SK-N-SH (cell line): ENCODE measurements around the gene ORC5. TPM values are rescaled to one million over a fixed set of nuclear protein-coding genes. Genes with fewer than 3 reads are reported as not detected.
A peak's percentile ranks its signal among the peaks of the same experiment; 100 is the strongest.

ENCODE experiments used
- CTCF ChIA-PET: fragments of 300-600, 350-600 bp; formaldehyde crosslinking; extraction: SDS; loops from one replicate; lab custom pipeline; 2021; lab: Yijun Ruan, JAX
- POLR2A ChIA-PET: fragments of 350-600 bp; sonication (Branson Sonifier 250); formaldehyde crosslinking; extraction: SDS; loops from one replicate; lab custom pipeline; 2020; ENCODE audit warnings: antibody characterized with exemption, inconsistent platforms; lab: Yijun Ruan, JAX
- DNase-seq: peaks from one replicate; pipeline ENCODE4 v3.0.0; 2012
- H2AFZ ChIP-seq: fragments of 200-600 bp; sonication (generic); 2 replicates; pipeline ENCODE4 v1.8.1; 2016; ENCODE audit warnings: antibody characterized with exemption, mild to moderate bottlenecking, low read depth
- H3F3A ChIP-seq: fragments of 200-600 bp; sonication (generic); replicated peaks from 2 replicates; pipeline ENCODE3; 2016; ENCODE audit warnings: antibody characterized with exemption, mild to moderate bottlenecking; ENCODE audit not compliant: insufficient read depth
- H3K27ac ChIP-seq, 2 experiments: fragments of 200-500 bp in 1 of 2; fragments of 200-600 bp in 1 of 2; sonication (Bioruptor generic) in 1 of 2; sonication (generic), shearing (Covaris generic) in 1 of 2; 2 replicates each; pipeline versions ENCODE4 v1.5.1 to v1.6.1; 2014 to 2016; ENCODE audit warnings: low read depth in 2 of 2, inconsistent platforms in 1 of 2, low read length in 1 of 2, mild to moderate bottlenecking in 1 of 2, mixed read lengths in 1 of 2
- H3K27me3 ChIP-seq: fragments of 200-600 bp; sonication (generic), shearing (Covaris generic); 2 replicates; pipeline ENCODE4 v1.6.1; 2016; ENCODE audit warnings: mixed run types; ENCODE audit not compliant: insufficient read depth
- H3K36me3 ChIP-seq, 2 experiments: fragments of 200-500 bp in 1 of 2; fragments of 200-600 bp in 1 of 2; sonication (Bioruptor generic) in 1 of 2; sonication (generic) in 1 of 2; replicated peaks in 1 of 2; 2 replicates each; pipeline versions ENCODE3 to v1.5.1; 2014 to 2016; ENCODE audit warnings: low read length in 1 of 2, mild to moderate bottlenecking in 1 of 2; ENCODE audit not compliant: insufficient read depth in 2 of 2, control insufficient read depth in 1 of 2
- H3K4me1 ChIP-seq, 2 experiments: fragments of 200-500 bp in 1 of 2; fragments of 200-600 bp in 1 of 2; sonication (Bioruptor generic) in 1 of 2; sonication (generic), shearing (Covaris generic) in 1 of 2; 2 replicates each; pipeline versions ENCODE4 v1.5.1 to v1.6.1; 2014 to 2016; ENCODE audit warnings: low read depth in 1 of 2, low read length in 1 of 2, mixed run types in 1 of 2; ENCODE audit not compliant: insufficient read depth in 2 of 2, control insufficient read depth in 1 of 2
- H3K4me2 ChIP-seq: fragments of 200-600 bp; sonication (generic), shearing (Covaris generic); 2 replicates; pipeline ENCODE4 v1.6.1; 2017; ENCODE audit warnings: mixed run types
- H3K4me3 ChIP-seq, 2 experiments: fragments of 200-500 bp in 1 of 2; fragments of 200-600 bp in 1 of 2; sonication (Bioruptor generic) in 1 of 2; sonication (generic), shearing (Covaris generic) in 1 of 2; 2 replicates each; pipeline versions ENCODE4 v1.5.1 to v1.8.1; 2014 to 2016; ENCODE audit warnings: low read depth in 2 of 2, inconsistent platforms in 1 of 2, low read length in 1 of 2, mild to moderate bottlenecking in 1 of 2, mixed read lengths in 1 of 2, moderate library complexity in 1 of 2
- H3K79me2 ChIP-seq: fragments of 200-600 bp; sonication (generic); 2 replicates; pipeline ENCODE4 v1.8.1; 2017; ENCODE audit warnings: mild to moderate bottlenecking; ENCODE audit not compliant: insufficient read depth
- H3K9ac ChIP-seq: fragments of 200-600 bp; sonication (generic); 2 replicates; pipeline ENCODE4 v1.6.1; 2017; ENCODE audit warnings: mixed run types
- H3K9me2 ChIP-seq: fragments of 200-600 bp; sonication (generic); 2 replicates; pipeline ENCODE4 v1.6.1; 2017; ENCODE audit warnings: mixed run types
- H3K9me3 ChIP-seq: fragments of 200-600 bp; sonication (generic); 2 replicates; pipeline ENCODE4 v1.6.1; 2017; ENCODE audit warnings: mixed run types, mild to moderate bottlenecking, moderate library complexity
- H4K20me1 ChIP-seq: fragments of 200-600 bp; sonication (generic); 2 replicates; pipeline ENCODE4 v1.6.1; 2017; ENCODE audit warnings: mild to moderate bottlenecking, mixed run types; ENCODE audit not compliant: insufficient read depth
- CHD2 ChIP-seq: fragments of 150-350 bp; IDR thresholded peaks from 2 replicates; pipeline ENCODE4 v1.6.1; 2018; ENCODE audit warnings: low read length; ENCODE audit not compliant: partially characterized antibody
- ELF1 ChIP-seq: IDR thresholded peaks from 2 replicates; pipeline ENCODE4 v1.4.0; 2012
- EP300 ChIP-seq, 2 experiments: IDR thresholded peaks; 2 replicates each; pipeline versions ENCODE4 v1.4.0 to v1.6.1; 2012; ENCODE audit warnings: borderline replicate concordance in 1 of 2, low read depth in 1 of 2, low read length in 1 of 2
- EZH2phosphoT487 ChIP-seq: fragments of 200-600 bp; sonication (generic); IDR thresholded peaks from 2 replicates; pipeline ENCODE4 v1.6.1; 2017; ENCODE audit warnings: low read depth, mixed run types, mild to moderate bottlenecking, antibody characterized with exemption, moderate library complexity, borderline replicate concordance
- FOXJ3 ChIP-seq: sonication (generic); formaldehyde crosslinking; IDR thresholded peaks from 2 replicates; pipeline ENCODE4 v1.5.1; 2020; ENCODE audit warnings: mild to moderate bottlenecking, missing genetic modification reagents
- FOXM1 ChIP-seq: IDR thresholded peaks from 2 replicates; pipeline ENCODE4 v1.4.0; 2012; ENCODE audit warnings: low read depth, mild to moderate bottlenecking
- GABPA ChIP-seq: IDR thresholded peaks from 2 replicates; pipeline ENCODE4 v1.4.0; 2012; ENCODE audit warnings: low read depth, mild to moderate bottlenecking
- GATA2 ChIP-seq: sonication (generic); formaldehyde crosslinking; IDR thresholded peaks from 2 replicates; pipeline ENCODE4 v1.5.0; 2020; ENCODE audit warnings: mild to moderate bottlenecking, missing genetic modification reagents
- JUND ChIP-seq: IDR thresholded peaks from 2 replicates; pipeline ENCODE4 v1.4.0; 2012
- MEF2A ChIP-seq: IDR thresholded peaks from 2 replicates; pipeline ENCODE4 v1.4.0; 2012; ENCODE audit warnings: low read depth, borderline replicate concordance
- NFIC ChIP-seq: IDR thresholded peaks from 2 replicates; pipeline ENCODE4 v1.4.0; 2012; ENCODE audit warnings: borderline replicate concordance
- NRF1 ChIP-seq: IDR thresholded peaks from 2 replicates; pipeline ENCODE4 v1.6.1; 2012; ENCODE audit warnings: low read depth, mild to moderate bottlenecking, low read length
- POLR2AphosphoS5 ChIP-seq: IDR thresholded peaks from 2 replicates; pipeline ENCODE4 v1.6.1; 2012; ENCODE audit warnings: low read depth, low read length
- RAD21 ChIP-seq: IDR thresholded peaks from 2 replicates; pipeline ENCODE4 v1.6.1; 2012; ENCODE audit warnings: mild to moderate bottlenecking, low read length
- RCOR1 ChIP-seq: fragments of 150-350 bp; IDR thresholded peaks from 2 replicates; pipeline ENCODE4 v1.6.1; 2017; ENCODE audit warnings: antibody characterized with exemption, low read length
- RFX5 ChIP-seq: IDR thresholded peaks from 2 replicates; pipeline ENCODE4 v1.6.1; 2012; ENCODE audit warnings: mild to moderate bottlenecking, improper control_type of control experiment, low read length
- SIN3A ChIP-seq: IDR thresholded peaks from 2 replicates; pipeline ENCODE4 v1.6.1; 2012; ENCODE audit warnings: low read depth, mild to moderate bottlenecking, low read length, moderate library complexity, borderline replicate concordance
- SMC3 ChIP-seq: IDR thresholded peaks from 2 replicates; pipeline ENCODE4 v1.6.1; 2012; ENCODE audit warnings: low read depth, low read length, improper control_type of control experiment
- TAF1 ChIP-seq: IDR thresholded peaks from 2 replicates; pipeline ENCODE4 v1.6.1; 2012; ENCODE audit warnings: low read depth, mild to moderate bottlenecking, low read length, moderate library complexity, borderline replicate concordance
- TCF12 ChIP-seq: IDR thresholded peaks from 2 replicates; pipeline ENCODE4 v1.4.0; 2012
- TEAD4 ChIP-seq: IDR thresholded peaks from 2 replicates; pipeline ENCODE4 v1.4.0; 2012; ENCODE audit warnings: mild to moderate bottlenecking, borderline replicate concordance; ENCODE audit not compliant: insufficient read depth
- YY1 ChIP-seq: IDR thresholded peaks from 2 replicates; pipeline ENCODE4 v1.4.0; 2012; ENCODE audit warnings: low read depth, mild to moderate bottlenecking
- WGBS: methylation state at CpG from one replicate; pipeline ENCODE4 v1.1.6; 2017; ENCODE audit warnings: low lambda C conversion rate; 5-methylcytosine and 5-hydroxymethylcytosine counted together
- polyA plus RNA-seq, 3 experiments: library from polyadenylated mRNA; depleted of rRNA; stranded (reverse); fragments of >200 nt; gene quantifications; 2 replicates each; pipeline ENCODE4 v1.2.3, GENCODE V29; 2012
- TF ChIP-seq, protein P1 (sequence below): fragments of 150-350 bp; IDR thresholded peaks from 2 replicates; pipeline ENCODE4 v1.6.1; 2017; ENCODE audit warnings: antibody characterized with exemption, low read length, low read depth, borderline replicate concordance
- TF ChIP-seq, protein P2 (sequence below): fragments of 150-350 bp; IDR thresholded peaks from 2 replicates; pipeline ENCODE4 v1.6.1; 2016; ENCODE audit warnings: mild to moderate bottlenecking, low read depth, low read length
- TF ChIP-seq, protein P3 (sequence below): IDR thresholded peaks from 2 replicates; pipeline ENCODE4 v1.4.0; 2012; ENCODE audit warnings: low read depth
- TF ChIP-seq, protein P4 (sequence below): IDR thresholded peaks from 2 replicates; pipeline ENCODE4 v1.4.0; 2012; ENCODE audit warnings: low read depth, borderline replicate concordance
- TF ChIP-seq, protein P5 (sequence below): IDR thresholded peaks from 2 replicates; pipeline ENCODE4 v1.6.1; 2012; ENCODE audit warnings: mild to moderate bottlenecking, low read depth, low read length, moderate library complexity

ORC5 gene
- polyA plus RNA-seq (2012; rRNA removed) = 4.1 and 4.7 TPM in 2 replicates
- 6.3 and 10.0 TPM in 2 replicates for polyA plus RNA-seq (2012; cell fraction: cytosol; rRNA removed)
- 5.3 and 9.1 TPM in 2 replicates for polyA plus RNA-seq (2012; cell fraction: nucleus; rRNA removed)

DNA sequence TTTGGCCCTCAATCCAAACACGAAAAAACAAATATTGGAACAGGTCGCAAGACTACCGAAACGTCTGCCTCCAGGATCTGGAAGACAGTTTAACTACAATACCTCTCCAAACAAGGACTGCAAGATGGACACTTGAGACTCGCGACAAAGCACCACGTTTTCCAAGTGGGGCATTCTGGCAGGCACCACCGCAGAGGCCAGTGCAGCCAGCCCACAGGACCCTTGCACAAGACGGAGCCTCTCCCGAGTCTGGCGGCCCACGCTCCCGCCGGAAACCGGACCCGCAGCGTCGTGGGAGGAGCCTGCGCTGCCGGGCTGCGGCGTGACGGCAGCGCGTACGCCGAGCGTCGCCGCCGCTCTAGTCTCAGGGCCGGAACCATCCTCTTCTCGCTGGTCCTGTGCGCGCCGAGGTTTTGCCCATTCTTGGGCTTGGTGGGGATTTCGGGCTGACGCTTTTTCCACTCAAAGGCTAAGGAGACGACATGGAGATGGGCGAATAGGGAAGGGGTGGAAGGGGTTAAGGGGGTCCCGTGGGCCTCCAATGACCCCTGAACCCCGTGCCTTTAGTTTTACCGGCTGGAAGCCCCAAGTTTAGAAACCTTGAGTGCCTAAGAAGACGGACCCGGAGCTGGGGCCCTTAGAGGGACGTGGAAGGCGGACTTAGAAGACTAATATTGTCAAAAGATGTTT, at the start of gene ORC5:
Gene ORC5 (minus strand): TSS at position 283 of the 690 bp plus-strand sequence. CDS start 109 bp downstream, at position 174.
- Histone ChIP-seq H3F3A (no peaks in the 10 kb centered on the region), H3K27me3 (no peaks in the 10 kb centered on the region), H2AFZ (peak within 1 kb of the TSS; percentile 88), H3K79me2 (peaks cover 48% of the 10 kb centered on the region), H4K20me1 (0 out of 2 replicates have a peak, but pooled peaks cover 5% of the 10 kb centered on the region), H3K9me3 (no peaks in the 10 kb centered on the region), H3K4me2 (peak within 1 kb of the TSS; percentile 87), H3K4me3 (peak within 1 kb of the TSS; percentile 90 to 100), H3K9me2 (no peaks in the 10 kb centered on the region), H3K9ac (peak within 1 kb of the TSS; percentile 79), H3K4me1 (peaks cover 0 to 14% of the 10 kb centered on the region in 2 experiments; a peak in 2 of 4 replicates), H3K27ac (peak within 1 kb of the TSS; percentile 59 to 91), H3K36me3 (peaks cover 13 to 16% of the 10 kb centered on the region in 2 experiments)
- DNase-seq = peak; percentile 96
- ChIA-PET CTCF (interaction anchor here (1.0 to 2.2 kb wide), 5 partner anchors 23 to 712 kb away, joined by 3 to 12 read pairs (median 3); no protein-coding TSS in a partner anchor), POLR2A (interaction anchor here (0.6 kb wide), 1 partner anchor 942 kb away, joined by 3 read pairs; no protein-coding TSS in a partner anchor)
- under 1% methylated on average over 45 of the region's 47 CpGs for WGBS
- no peak for TF ChIP-seq EZH2phosphoT487
- TF ChIP-seq CHD2 = peak; percentile 73
- TF ChIP-seq NRF1 = peak; percentile 50
- TF ChIP-seq, protein P1, sequence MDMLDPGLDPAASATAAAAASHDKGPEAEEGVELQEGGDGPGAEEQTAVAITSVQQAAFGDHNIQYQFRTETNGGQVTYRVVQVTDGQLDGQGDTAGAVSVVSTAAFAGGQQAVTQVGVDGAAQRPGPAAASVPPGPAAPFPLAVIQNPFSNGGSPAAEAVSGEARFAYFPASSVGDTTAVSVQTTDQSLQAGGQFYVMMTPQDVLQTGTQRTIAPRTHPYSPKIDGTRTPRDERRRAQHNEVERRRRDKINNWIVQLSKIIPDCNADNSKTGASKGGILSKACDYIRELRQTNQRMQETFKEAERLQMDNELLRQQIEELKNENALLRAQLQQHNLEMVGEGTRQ = no peak
- TF ChIP-seq, protein P2, sequence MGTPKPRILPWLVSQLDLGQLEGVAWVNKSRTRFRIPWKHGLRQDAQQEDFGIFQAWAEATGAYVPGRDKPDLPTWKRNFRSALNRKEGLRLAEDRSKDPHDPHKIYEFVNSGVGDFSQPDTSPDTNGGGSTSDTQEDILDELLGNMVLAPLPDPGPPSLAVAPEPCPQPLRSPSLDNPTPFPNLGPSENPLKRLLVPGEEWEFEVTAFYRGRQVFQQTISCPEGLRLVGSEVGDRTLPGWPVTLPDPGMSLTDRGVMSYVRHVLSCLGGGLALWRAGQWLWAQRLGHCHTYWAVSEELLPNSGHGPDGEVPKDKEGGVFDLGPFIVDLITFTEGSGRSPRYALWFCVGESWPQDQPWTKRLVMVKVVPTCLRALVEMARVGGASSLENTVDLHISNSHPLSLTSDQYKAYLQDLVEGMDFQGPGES = no peak
- TF ChIP-seq, protein P3, sequence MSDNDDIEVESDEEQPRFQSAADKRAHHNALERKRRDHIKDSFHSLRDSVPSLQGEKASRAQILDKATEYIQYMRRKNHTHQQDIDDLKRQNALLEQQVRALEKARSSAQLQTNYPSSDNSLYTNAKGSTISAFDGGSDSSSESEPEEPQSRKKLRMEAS = peak; percentile 82
- TF ChIP-seq TAF1 = peak; percentile 97
- no peak for TF ChIP-seq FOXJ3 (CRISPR knock-in tag)
- no peak for TF ChIP-seq GATA2 (CRISPR knock-in tag)
- no peak for TF ChIP-seq RFX5
- TF ChIP-seq POLR2AphosphoS5 = peak; percentile 99
- TF ChIP-seq TCF12 = no peak; the same call in 1 of the 2 replicates
- TF ChIP-seq EP300 (IDR thresholded peaks at IDR 0.05; ENCODE audit: borderline replicate concordance in 1 of 2, low read depth in 1 of 2, low read length in 1 of 2) = no peak
- TF ChIP-seq ELF1 = peak; percentile 86
- no peak for TF ChIP-seq YY1
- TF ChIP-seq GABPA = peak; percentile 70
- TF ChIP-seq SIN3A = peak; percentile 78; the same call in 1 of the 2 replicates
- no peak for TF ChIP-seq SMC3
- TF ChIP-seq RCOR1 = no peak
- TF ChIP-seq JUND = no peak
- TF ChIP-seq NFIC = no peak
- TF ChIP-seq MEF2A = no peak
- TF ChIP-seq FOXM1 = no peak
- TF ChIP-seq RAD21 = no peak; the same call in 1 of the 2 replicates
- TF ChIP-seq, protein P4, sequence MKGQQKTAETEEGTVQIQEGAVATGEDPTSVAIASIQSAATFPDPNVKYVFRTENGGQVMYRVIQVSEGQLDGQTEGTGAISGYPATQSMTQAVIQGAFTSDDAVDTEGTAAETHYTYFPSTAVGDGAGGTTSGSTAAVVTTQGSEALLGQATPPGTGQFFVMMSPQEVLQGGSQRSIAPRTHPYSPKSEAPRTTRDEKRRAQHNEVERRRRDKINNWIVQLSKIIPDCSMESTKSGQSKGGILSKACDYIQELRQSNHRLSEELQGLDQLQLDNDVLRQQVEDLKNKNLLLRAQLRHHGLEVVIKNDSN = no peak
- no peak for TF ChIP-seq TEAD4
- TF ChIP-seq, protein P5, sequence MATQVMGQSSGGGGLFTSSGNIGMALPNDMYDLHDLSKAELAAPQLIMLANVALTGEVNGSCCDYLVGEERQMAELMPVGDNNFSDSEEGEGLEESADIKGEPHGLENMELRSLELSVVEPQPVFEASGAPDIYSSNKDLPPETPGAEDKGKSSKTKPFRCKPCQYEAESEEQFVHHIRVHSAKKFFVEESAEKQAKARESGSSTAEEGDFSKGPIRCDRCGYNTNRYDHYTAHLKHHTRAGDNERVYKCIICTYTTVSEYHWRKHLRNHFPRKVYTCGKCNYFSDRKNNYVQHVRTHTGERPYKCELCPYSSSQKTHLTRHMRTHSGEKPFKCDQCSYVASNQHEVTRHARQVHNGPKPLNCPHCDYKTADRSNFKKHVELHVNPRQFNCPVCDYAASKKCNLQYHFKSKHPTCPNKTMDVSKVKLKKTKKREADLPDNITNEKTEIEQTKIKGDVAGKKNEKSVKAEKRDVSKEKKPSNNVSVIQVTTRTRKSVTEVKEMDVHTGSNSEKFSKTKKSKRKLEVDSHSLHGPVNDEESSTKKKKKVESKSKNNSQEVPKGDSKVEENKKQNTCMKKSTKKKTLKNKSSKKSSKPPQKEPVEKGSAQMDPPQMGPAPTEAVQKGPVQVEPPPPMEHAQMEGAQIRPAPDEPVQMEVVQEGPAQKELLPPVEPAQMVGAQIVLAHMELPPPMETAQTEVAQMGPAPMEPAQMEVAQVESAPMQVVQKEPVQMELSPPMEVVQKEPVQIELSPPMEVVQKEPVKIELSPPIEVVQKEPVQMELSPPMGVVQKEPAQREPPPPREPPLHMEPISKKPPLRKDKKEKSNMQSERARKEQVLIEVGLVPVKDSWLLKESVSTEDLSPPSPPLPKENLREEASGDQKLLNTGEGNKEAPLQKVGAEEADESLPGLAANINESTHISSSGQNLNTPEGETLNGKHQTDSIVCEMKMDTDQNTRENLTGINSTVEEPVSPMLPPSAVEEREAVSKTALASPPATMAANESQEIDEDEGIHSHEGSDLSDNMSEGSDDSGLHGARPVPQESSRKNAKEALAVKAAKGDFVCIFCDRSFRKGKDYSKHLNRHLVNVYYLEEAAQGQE = peak; percentile 31; the same call in 1 of the 2 replicates
